ENCODE data around the gene RTL10. TPM values are rescaled to one million over a fixed set of nuclear protein-coding genes. Genes with fewer than 3 reads are reported as not detected.

Gene RTL10
- total RNA-seq, 3 donors from 2014 or later, result 10.1 to 12.2 (median 11.9) TPM

DNA sequence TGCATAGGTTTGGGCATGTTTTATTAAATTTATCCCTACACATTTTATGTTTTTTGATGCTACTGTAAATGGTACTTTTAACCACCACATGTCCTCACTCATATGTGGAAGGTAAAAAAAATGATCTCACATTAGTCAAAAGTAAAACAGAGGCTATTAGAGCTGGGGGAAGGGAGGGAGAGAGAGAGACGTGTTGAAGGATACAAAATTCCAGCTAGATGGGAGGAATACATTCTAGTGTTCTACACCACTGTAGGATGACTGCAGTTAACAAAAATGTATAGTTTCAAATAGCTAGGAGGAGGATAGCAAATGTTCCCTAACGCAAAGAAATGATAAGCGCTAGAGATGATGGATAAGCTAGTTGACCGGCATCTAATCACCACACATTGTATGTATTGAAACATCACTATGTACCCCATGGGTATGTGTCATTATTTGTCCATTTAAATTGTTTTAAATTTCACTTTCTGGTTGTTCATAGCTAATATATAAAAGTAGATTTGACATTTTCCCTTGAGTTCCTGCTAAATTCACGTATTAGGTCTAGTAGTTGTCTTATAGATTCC is 9.9 kb upstream of the RTL10 start:
- no peak for DNase-seq
- intact Hi-C loops (cut with DNase I, micrococcal nuclease), result no loop called here
- Histone ChIP-seq H3K4me3 (no peak overlapping the region), H3K4me1 (ENCODE audit: low read depth) (peaks cover 10% of the 10 kb centered on the region), H3K36me3 (ENCODE audit: low read depth) (no peaks in the 10 kb centered on the region), H3K9me3 (no peaks in the 10 kb centered on the region)
- TF ChIP-seq, protein P1, sequence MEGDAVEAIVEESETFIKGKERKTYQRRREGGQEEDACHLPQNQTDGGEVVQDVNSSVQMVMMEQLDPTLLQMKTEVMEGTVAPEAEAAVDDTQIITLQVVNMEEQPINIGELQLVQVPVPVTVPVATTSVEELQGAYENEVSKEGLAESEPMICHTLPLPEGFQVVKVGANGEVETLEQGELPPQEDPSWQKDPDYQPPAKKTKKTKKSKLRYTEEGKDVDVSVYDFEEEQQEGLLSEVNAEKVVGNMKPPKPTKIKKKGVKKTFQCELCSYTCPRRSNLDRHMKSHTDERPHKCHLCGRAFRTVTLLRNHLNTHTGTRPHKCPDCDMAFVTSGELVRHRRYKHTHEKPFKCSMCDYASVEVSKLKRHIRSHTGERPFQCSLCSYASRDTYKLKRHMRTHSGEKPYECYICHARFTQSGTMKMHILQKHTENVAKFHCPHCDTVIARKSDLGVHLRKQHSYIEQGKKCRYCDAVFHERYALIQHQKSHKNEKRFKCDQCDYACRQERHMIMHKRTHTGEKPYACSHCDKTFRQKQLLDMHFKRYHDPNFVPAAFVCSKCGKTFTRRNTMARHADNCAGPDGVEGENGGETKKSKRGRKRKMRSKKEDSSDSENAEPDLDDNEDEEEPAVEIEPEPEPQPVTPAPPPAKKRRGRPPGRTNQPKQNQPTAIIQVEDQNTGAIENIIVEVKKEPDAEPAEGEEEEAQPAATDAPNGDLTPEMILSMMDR (IDR thresholded peaks at IDR 0.05), result no peak
- no peak for ATAC-seq

DNA sequence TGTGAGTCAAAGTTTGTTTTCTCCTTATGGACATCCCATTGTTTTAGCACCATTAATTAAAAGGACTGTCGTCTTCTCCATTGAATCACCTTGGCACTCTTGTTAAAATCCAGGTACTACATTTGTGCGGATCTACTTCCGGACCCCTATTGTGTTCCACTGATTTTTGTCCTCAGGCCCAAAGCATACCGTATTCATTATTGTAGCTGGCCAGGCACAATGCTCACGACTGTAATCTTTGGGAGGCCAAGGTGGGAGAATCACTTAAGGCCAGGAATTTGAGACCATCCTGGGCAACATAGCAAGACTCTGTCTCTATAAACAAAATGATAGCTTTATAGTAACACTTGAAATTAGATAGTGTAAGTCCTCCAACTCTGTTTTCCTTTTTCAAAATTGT is 8.9 kb upstream of the RTL10 start:
- no peak overlapping the region for H3K4me3 ChIP-seq
- no peaks in the 10 kb centered on the region for H3K36me3 ChIP-seq (ENCODE audit: low read depth)
- H3K4me1 ChIP-seq (ENCODE audit: low read depth), result no peaks in the 10 kb centered on the region
- H3K9me3 ChIP-seq, result no peaks in the 10 kb centered on the region
- TF ChIP-seq, protein P1 (IDR thresholded peaks at IDR 0.05), result no peak
- intact Hi-C loops (cut with DNase I, micrococcal nuclease), result no loop called here
- ATAC-seq (no peak), DNase-seq (no peak)

DNA sequence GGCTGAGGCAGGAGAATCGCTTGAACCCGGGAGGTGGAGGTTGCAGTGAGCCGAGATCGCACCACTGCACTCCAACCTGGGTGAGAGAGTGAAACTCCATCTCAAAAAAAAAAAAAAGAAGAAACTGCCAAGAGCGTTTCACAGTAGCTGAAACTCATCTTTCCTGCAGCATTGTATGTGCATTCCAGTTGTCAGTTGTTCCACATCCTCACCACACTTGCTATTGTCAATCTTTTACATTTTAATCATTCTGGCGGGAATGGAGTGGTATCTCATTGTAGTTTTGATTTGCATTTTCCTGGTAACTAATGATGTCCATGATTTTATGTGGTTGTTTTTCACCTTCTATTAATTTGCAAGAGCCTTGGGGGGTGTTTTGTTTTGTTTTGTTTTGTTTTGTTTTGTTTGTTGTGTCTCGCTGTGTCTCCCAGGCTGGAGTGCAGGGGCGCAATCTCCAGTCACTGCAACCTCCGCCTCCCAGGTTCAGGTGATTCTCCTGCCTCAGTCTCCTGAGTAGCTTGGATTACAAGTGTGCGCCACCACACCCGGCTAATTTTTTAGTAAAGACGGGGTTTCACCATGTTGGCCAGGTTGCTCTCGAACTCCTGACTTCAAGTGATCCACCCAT is 8.1 kb upstream of the RTL10 start:
- no peak for ATAC-seq

DNA sequence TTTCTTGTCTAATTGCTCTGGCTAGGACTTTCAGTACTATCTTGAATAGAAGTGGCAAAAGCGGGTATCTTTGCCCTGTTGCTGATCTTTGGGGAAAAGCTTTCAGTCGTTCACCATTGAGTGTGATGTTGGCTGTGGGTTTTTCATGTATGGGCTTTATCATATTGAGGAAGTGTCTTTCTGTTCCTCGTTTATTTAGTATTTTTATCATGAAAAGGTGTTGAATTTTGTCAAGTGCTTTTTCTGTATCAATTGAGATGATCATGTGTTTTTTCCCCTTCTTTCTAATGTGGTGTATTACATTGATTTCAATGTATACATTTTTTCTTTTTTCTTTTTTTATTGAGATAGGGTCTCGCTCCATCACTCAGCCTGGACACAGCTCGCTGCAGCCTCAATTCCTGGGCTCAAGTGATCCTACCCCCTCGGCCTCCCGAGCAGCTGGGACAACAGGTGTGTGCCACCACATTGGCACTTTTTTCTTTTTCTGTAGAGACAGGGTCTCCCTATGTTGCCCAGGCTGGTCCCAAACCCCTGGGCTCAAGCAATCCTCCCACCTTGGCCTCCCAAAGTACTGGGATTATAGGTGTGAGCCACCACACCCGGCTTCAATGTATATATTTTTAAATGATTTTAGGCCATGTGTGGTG is 5.3 kb upstream of the RTL10 start:
- ATAC-seq (no peak), DNase-seq (no peak)
- Histone ChIP-seq H3K4me1 (ENCODE audit: low read depth) (peaks cover 6% of the 10 kb centered on the region), H3K4me3 (no peak overlapping the region), H3K9me3 (no peaks in the 10 kb centered on the region), H3K36me3 (ENCODE audit: low read depth) (no peaks in the 10 kb centered on the region)
- intact Hi-C loops (cut with DNase I, micrococcal nuclease), result no loop called here
- TF ChIP-seq, protein P1 (IDR thresholded peaks at IDR 0.05), result no peak

More for the DNA sequence above, 8.1 kb upstream of the RTL10 start:
- intact Hi-C loops (cut with DNase I, micrococcal nuclease), result no loop called here
- H3K36me3 ChIP-seq (ENCODE audit: low read depth), result no peaks in the 10 kb centered on the region
- no peaks in the 10 kb centered on the region for H3K4me1 ChIP-seq (ENCODE audit: low read depth)
- DNase-seq, result no peak
- TF ChIP-seq, protein P1 (IDR thresholded peaks at IDR 0.05), result no peak
- H3K4me3 ChIP-seq, result no peak overlapping the region
- H3K9me3 ChIP-seq, result no peaks in the 10 kb centered on the region

DNA sequence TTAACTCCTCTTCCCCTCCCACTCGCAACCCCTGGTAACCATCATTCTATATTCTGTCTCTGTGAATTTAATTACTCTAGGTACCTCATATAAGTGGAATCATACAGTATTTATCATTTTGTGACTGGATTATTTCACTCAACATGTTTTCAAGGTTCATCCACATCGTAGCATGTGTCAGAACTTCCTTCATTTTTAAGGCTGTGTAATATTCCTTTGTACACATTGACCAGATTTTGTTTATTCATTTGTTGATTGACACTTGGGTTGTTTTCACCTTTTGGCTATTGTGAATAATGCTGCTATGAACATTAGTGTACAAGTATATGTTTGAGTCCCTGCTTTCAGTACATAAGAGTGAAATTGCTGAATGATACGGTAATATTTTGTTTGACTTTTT is 2.7 kb upstream of the RTL10 start:
- H3K4me1 ChIP-seq (ENCODE audit: low read depth), result peaks cover 19% of the 10 kb centered on the region
- no peak for DNase-seq
- no peaks in the 10 kb centered on the region for H3K9me3 ChIP-seq
- H3K36me3 ChIP-seq (ENCODE audit: low read depth), result no peaks in the 10 kb centered on the region
- no peak for ATAC-seq
- H3K4me3 ChIP-seq, result no peak overlapping the region
- intact Hi-C loops (cut with DNase I, micrococcal nuclease), result no loop called here
- TF ChIP-seq, protein P1 (IDR thresholded peaks at IDR 0.05), result no peak
